Kidney tubule cell (primary cell): ENCODE measurements around the gene SNX6.
"Not testable (repeated sequence)": the region's sequence is repeated elsewhere in the genome, so short reads cannot be mapped to it uniquely, and the experiment has no call there.

ENCODE experiments used
- DNase-seq: peaks from one replicate; pipeline ENCODE4 v3.0.0-alpha.2; 2018; ENCODE audit warnings: low spot score

The SNX6 gene

DNA sequence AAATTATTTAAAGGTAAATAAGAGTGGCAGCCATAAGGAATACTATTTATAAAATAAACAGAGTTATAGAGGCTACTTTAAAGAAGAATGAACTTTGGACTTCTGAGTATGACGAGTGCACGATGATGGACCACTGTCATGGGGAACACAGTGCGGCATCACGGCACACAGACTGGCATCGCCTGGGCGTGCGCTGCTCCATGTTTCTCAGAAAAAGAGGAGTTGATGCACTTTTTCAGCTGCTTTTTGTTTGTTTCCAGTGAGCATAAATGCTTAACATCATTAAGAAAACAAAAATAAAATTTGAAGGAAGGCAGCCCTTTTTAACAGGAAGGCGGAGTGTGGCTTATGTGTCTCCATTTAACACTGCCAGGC lies 67.2 kb downstream of the SNX6 start:
- DNase-seq = no peak

DNA sequence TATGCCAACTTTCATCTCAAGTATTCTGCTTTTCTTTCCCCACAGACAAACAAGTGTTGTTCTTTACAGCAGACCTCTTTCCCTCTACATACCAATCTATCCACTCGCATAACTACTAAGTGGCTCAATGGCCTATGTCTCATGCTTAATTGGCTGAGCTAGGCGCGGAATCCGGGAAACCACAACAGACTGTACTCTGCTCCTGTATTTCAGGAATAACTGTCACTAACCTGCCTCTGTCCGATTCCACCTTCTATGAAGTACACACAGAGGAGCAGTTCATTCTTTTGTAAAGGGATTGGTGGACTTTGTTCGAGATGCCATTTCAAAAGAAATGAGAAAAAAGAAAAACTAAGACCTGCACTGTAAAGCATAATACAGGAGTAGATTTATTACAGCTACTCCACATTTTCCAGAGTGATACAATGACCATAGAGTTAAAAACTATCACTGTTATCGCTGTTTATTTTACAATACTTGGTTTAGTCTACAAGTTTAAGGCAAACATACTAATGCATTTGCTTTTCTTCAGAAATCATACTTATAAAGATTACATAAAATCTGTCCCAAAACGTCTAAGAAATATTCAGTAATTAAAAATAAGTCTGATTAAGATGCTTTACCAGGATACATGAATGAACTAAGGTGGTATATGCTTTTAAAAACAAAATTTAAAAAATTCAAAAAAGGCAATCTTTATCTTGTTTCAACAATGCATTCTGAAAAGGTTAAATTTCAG lies 67.7 kb downstream of the SNX6 start:
- not testable (repeated sequence) for DNase-seq

DNA sequence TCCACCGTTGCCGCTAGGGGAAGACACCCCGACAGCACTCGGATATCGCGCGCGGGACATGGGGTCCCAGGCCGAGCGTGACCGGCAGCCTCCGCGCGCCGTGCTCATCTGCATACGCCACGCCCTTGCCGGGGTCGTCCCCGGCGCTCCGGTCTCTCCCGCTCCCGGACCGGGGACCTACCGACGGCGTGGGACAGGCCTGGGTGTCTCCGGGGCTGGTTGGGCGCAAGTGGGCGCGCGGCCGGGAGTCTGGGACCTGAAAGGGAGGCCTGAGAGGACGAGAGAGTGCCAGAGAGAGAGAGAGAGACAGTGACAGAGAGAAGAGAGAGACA lies 73.5 kb downstream of the SNX6 start:
- not testable (repeated sequence) for DNase-seq

DNA sequence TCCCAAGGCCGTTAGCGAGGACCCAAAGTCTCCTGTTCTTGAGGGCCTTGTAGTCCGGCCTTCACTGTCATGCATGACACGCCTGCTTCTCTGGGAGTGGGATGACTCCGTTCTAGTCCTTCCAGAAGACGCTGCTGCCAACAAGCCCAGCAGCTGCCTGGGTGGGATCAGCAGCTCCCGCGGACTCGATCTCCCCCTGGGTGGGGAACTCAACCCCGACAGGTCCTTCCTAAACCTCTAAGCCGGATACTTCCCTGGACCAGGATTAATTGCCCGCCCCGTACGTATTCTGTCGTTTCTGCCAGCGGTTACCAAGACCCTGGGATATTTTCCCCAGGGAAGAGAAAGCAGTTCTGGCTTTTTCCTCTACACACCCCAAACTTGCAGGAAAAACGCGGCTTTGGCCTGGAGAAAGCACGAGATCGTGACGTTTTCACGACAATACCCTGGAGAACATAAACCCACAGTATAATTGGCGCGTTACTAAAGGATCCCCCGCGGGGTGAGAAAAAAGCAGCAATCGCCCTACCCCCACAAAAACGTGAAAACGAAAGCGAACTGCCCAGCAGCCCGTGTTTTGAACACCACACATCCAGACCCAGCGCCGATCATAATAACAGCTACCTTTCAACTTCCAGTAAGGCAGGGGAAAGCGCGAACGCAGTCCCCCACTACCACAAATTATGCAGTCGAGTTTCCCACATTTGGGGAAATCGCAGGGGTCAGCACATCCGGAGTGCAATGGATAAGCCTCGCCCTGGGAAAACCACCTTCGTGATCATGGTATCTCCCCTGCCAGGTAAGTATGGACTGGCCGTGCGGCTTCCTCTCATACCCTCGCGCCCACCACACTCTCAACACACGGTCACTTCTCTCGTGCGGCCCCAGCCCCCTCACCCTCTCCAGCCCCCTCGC lies 74.1 kb downstream of the SNX6 start:
- DNase-seq = not testable (repeated sequence)

DNA sequence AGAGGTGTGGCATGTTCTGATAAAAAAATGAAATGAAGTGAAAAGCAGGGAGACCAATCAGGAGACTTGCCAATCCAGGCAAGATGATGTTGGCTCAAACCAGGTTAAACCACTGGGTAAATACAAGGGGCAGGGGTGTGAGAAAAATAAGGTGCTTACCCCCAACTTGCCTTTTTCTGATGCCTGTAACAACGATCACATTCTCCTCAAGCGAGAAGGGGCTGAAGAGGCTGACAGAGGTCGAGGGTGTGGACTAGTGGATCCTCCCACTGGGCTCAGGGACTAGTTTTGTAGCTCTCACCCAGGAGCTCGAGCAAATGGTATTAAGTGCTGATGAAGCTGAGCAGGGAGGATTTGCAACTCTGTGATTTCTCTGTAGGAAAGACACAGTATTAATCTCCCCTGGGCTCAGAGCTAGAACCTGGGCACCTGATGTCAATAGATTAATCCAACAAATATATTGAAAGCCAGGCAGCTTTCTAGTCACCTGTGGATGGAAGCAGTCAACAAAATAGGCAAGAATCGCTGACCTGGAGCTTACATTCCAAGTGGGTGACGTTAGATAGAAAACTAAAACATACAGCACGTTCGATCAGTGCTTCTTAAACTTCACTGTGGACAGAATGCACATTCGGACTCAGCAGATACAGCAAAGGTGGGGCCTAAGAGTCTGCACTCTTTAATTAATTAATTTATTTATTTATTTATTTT lies 75.3 kb downstream of the SNX6 start:
- DNase-seq = peak; percentile 67

DNA sequence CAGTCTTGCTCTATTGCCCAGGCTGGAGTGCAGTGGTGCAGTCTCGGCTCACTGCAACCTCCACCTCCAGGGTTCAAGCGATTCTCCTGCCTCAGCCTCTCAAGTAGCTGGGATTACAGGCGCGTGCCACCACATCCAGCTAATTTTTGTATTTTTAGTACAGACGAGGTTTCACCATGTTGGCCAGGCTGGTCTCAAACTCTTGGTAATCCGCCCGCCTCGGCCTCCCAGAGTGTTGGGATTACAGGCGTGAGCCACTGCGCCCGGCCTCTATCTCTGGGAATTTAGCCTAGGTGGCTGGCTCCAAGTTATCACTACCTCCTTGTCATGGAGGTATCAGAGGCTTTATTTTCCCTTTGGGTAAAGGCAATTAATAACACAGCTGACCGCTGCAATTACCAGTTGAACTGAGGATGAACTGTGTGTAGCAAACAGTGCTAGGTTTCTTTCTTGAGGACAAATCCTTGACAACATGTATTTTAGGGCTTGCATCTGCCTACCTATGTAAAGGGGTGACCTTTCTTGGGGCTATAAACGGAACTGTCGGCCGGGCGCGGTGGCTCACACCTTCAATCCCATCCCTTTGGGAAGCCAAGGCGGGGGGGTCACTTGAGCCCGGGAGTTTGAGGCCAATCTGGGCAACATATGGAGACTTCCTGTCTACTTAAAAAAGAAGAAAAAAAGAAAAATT lies 80.5 kb downstream of the SNX6 start:
- not testable (repeated sequence) for DNase-seq

DNA sequence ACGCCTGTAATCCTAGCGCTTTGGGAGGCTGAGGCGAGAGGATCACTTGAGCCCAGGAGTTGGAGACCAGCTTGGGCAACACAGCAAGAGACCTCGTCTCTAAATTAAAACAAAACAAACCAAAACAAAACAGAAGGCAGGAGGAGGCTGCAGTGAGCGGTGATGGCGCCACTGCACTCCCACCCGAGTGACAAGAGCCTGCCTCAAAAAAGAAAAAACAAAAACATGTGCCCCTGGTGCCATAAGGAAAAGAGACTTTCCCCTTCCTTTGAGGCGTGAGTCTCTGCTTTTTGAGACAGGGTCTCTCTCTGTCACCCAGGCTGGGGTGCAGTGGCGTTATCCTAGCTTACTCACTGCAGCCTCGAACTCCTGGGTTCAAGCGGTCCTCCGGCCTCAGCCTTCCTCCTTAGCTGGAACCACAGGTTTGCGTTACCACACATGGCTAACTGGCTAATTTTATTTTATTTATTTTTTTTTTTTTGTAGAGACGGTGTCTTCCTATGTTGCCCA lies 81.4 kb downstream of the SNX6 start:
- DNase-seq = no peak

DNA sequence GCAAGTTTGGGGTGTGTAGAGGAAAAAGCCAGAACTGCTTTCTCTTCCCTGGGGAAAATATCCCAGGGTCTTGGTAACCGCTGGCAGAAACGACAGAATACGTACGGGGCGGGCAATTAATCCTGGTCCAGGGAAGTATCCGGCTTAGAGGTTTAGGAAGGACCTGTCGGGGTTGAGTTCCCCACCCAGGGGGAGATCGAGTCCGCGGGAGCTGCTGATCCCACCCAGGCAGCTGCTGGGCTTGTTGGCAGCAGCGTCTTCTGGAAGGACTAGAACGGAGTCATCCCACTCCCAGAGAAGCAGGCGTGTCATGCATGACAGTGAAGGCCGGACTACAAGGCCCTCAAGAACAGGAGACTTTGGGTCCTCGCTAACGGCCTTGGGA lies 82.8 kb downstream of the SNX6 start:
- DNase-seq = not testable (repeated sequence)

DNA sequence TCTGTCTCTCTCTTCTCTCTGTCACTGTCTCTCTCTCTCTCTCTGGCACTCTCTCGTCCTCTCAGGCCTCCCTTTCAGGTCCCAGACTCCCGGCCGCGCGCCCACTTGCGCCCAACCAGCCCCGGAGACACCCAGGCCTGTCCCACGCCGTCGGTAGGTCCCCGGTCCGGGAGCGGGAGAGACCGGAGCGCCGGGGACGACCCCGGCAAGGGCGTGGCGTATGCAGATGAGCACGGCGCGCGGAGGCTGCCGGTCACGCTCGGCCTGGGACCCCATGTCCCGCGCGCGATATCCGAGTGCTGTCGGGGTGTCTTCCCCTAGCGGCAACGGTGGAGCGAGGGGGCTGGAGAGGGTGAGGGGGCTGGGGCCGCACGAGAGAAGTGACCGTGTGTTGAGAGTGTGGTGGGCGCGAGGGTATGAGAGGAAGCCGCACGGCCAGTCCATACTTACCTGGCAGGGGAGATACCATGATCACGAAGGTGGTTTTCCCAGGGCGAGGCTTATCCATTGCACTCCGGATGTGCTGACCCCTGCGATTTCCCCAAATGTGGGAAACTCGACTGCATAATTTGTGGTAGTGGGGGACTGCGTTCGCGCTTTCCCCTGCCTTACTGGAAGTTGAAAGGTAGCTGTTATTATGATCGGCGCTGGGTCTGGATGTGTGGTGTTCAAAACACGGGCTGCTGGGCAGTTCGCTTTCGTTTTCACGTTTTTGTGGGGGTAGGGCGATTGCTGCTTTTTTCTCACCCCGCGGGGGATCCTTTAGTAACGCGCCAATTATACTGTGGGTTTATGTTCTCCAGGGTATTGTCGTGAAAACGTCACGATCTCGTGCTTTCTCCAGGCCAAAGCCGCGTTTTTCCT lies 83.4 kb downstream of the SNX6 start:
- not testable (repeated sequence) for DNase-seq

DNA sequence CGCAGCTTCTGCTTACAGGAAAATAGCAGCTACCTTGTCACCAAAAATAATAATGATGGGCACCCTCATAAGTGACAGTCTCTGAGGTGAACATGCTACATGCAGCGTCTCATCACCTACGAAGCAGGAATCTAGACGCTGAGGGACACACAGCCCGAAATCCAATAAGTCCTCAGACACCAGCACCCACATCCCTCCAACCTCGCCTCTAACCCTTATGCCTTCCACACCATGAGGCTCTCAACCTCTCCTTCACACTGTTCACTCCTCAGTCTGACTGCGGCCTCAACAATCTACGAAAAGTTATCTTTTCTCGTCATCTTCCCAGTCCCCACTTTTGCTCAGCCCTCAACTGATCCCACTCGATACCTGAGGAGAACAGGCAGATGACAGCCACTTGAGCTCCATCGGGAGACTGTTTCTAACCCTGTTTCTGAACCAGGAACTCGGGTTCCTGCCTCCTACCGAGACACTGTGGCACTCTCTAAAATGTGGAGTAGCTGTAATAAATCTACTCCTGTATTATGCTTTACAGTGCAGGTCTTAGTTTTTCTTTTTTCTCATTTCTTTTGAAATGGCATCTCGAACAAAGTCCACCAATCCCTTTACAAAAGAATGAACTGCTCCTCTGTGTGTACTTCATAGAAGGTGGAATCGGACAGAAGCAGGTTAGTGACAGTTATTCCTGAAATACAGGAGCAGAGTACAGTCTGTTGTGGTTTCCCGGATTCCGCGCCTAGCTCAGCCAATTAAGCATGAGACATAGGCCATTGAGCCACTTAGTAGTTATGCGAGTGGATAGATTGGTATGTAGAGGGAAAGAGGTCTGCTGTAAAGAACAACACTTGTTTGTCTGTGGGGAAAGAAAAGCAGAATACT lies 89.5 kb downstream of the SNX6 start:
- DNase-seq = not testable (repeated sequence)

DNA sequence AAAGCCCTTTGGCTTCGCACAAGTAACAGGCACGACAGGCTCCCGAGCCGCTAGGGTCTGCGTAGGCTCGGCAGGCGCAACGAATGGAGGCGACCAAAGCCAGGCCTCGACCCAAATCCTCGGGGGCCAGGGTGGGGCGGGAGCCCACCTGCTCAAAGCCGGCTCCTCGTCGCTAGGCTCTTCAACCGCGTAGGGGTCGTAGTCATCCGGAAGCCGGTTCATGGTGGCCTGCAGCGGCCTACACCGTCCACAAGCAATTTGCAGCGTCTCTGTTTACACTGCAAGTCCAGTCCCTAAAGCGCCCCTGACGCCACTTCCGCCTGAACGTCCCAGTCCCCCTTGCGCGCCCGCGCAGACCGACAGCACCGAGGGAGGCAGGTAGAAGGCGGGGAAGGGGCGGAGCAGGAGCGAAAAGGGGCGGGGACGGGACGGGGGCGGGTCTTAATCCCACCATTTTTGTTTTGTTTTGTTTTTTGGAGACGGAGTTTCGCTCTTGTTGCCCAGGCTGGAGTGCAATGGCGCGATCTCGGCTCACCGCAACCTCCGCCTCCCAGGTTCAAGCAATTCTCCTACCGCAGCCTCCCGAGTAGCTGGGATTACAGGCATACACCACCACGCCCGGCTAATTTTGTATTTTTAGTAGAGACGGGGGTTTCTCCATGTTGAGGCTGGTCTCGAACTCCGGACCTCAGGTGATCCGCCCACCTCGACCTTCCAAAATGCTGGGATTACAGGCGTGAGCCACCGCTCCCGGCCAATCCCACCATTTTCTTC lies 90.4 kb downstream of the SNX6 start, which contains the start of gene EAPP:
TSS of gene EAPP (minus strand) at position 295 of the 774 bp plus-strand sequence. CDS start at position 222, 73 bp downstream.
- DNase-seq = peak; percentile 98

DNA sequence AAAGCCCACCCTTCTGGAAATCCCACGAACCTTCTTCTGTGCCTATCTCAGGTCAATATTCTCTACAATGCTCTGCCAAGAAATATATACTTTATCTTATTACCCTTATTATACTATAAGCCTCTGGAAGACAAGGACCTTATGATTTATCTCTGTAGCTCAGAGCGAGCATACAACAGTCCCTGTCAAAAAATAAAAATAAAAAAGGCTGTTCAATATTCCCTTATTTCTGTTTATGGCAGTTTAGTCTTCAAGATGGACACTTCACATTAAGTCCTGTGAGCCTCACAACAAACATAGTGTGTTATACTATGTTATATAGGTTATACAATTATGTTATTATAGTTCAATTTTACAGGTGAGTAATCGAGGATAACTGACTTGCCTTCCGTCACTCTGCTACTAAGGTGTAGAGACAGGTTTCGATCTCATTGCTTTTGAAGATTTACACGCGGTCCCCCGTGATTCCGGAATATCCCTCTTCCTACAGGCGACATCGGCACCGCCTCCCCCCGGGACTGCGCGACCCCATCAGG lies 91.0 kb downstream of the SNX6 start:
- DNase-seq = no peak

DNA sequence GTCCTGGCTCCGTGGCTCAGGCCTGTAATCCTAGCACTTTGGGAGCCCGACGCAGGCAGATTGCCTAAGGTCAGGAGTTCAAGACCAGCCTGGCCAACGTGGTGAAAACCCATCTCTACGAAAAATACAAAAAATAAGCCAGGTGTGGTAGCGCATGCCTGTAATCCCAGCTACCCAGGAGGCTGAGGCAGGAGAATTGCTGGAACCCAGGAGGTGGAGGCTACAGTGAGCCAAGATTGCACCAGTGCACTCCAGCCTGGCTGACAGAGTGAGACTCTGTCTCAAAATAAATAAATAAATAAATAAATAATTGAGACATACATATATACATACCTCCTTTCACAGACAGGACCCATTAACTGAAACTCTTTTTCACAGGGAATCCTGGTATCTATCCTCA lies 91.9 kb downstream of the SNX6 start:
- not testable (repeated sequence) for DNase-seq

DNA sequence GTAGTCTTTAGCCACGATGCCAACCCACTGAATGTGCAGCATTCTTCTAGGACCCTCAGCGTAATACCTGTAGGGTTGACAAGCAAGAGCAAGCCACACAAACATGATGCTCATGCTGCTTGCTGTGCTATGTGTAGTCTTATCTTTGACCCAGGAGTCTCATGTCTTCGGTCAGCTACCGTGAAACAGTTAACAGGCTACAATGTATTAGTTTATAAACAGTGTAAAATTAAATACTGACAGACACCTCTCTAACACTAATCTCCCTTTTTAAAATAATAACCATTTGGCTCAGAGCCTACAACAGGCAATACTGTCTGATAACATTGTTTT lies 92.3 kb downstream of the SNX6 start:
- DNase-seq = no peak

DNA sequence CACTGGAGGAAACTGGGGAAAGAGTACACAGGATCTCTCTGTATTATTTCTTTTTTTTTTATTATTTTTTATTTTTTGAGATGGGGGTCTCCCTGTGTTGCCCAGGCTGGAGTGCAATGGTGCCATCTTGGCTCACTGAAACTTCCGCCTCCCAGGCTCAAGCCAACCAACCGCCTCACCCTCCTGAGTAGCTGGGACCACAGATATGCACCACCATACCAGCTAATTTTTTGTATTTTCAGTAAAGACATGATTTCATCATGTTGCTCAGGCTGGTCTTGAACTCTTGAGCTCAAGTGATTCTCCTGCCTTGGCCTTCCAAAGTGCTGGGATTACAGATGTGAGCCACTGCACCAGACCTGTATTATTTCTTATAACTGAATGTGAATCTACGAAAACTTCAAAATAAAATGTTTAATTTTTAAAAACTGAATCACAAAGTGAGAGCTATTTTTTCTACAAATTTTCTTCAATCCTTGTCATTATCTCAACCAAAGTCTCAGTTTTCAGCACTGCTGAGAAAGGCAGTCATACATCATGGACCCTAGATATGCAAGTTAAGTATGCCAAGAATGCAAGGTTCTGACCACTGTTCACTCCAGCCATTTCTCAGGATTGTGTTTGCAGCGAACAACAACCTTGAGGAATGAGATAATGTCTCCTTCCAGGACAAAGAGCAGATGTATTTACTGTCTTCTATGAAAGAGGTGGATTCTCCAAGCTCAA lies 92.8 kb downstream of the SNX6 start:
- DNase-seq = peak; percentile 86

DNA sequence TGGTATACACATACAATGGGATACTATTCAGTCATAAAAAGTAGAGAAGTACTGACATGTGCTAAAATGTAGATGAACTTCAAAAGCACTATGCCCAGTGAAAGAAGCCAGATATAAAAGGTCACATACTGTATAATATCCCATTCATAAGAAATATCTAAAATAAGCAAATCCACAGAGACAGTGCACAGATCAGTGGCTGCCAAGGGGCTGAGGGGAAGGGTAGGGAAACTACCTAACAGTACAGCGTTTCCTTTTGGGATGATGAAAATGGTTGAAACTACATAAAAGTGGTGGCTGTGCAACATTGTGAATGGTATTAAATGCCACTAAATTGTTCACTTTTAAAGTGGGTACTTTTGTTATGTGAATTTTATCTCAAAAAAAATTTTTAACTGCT lies 102.4 kb downstream of the SNX6 start:
- no peak for DNase-seq

DNA sequence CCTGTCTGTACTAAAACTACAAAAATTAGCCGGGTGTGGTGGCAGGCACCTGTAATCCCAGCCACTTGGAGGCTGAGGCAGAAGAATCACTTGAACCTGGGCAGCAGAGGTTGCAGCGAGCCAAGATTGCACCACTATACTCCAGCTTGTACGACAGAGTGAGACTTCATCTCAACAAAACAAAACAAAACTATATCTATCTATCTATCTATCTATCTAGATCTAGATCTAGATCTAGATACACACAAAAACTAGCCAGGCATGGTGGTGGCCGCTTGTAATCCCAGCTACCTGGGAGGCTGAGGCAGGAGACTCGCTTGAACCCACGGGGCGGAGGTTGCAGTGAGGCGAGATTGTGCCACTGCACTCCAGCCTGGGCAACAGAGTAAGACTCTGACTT lies 105.7 kb downstream of the SNX6 start:
- DNase-seq = not testable (repeated sequence)

DNA sequence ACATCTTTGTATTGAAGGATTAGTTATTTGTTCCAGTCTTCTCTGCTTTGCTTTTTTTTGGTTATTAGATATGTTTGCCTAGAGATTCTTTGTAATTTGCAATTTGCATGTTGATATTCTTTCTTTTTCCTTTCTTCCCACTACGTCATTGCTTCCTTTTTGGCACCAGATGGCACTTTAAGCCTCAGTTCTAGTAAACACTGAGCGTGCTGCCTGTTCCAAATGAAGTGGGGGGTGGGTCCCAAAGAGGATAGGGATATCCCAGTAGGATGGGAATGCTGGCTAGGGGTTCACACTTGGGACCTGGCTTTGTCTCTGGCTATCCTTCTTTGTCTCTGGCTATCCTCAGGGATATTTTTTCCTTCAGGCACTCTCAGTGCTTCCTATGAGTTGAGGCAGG lies 107.5 kb downstream of the SNX6 start:
- DNase-seq = no peak
